ENCODE data around the gene MTERF1. TPM values are rescaled to one million over a fixed set of nuclear protein-coding genes. Genes with fewer than 3 reads are reported as not detected.

The MTERF1 gene
- total RNA-seq, 2 experiments from 2014 or later = 15.4 to 15.6 TPM

GRCh38 chr7:91843831-91844230 is 36.7 kb downstream of the MTERF1 start:
- H3K27me3 Mint-ChIP-seq = no peaks in the 10 kb centered on the region
- CTCF ChIA-PET = interaction anchor here (0.6 kb wide), 1 partner anchor 113 kb away, joined by 3 read pairs; no protein-coding TSS in a partner anchor
- no peaks in the 10 kb centered on the region for H3K4me1 Mint-ChIP-seq
- POLR2A ChIA-PET = no interaction called here
- DNase-seq = no peak
- H3K9me3 Mint-ChIP-seq = peaks cover 3% of the 10 kb centered on the region
- no peak overlapping the region for H3K4me3 Mint-ChIP-seq
- H3K27ac Mint-ChIP-seq = no peak overlapping the region
- no peaks in the 10 kb centered on the region for H3K36me3 Mint-ChIP-seq (ENCODE audit: low read depth)

- Mint-ChIP-seq H3K27ac (no peak overlapping the region), H3K36me3 (ENCODE audit: low read depth) (no peaks in the 10 kb centered on the region), H3K4me1 (no peaks in the 10 kb centered on the region), H3K4me3 (no peak overlapping the region), H3K27me3 (no peaks in the 10 kb centered on the region), H3K9me3 (peaks cover 3% of the 10 kb centered on the region)
- POLR2A ChIA-PET = no interaction called here
- CTCF ChIA-PET = no interaction called here
- no peak for DNase-seq
Measured at GRCh38 chr7:91838439-91838838, 42.1 kb downstream of the MTERF1 start.

GRCh38 chr7:91837397-91838070 is 43.0 kb downstream of the MTERF1 start:
- no peaks in the 10 kb centered on the region for H3K27me3 Mint-ChIP-seq
- CTCF ChIA-PET = no interaction called here
- no peaks in the 10 kb centered on the region for H3K4me1 Mint-ChIP-seq
- H3K36me3 Mint-ChIP-seq (ENCODE audit: low read depth) = no peaks in the 10 kb centered on the region
- no peak overlapping the region for H3K4me3 Mint-ChIP-seq
- H3K27ac Mint-ChIP-seq = no peak overlapping the region
- no peak for DNase-seq
- H3K9me3 Mint-ChIP-seq = peaks cover 3% of the 10 kb centered on the region
- POLR2A ChIA-PET = no interaction called here

- no peak for DNase-seq
- ChIA-PET CTCF (no interaction called here), POLR2A (no interaction called here)
- no peak overlapping the region for H3K27ac Mint-ChIP-seq
- no peaks in the 10 kb centered on the region for H3K9me3 Mint-ChIP-seq
- no peaks in the 10 kb centered on the region for H3K27me3 Mint-ChIP-seq
- no peaks in the 10 kb centered on the region for H3K36me3 Mint-ChIP-seq (ENCODE audit: low read depth)
- no peak overlapping the region for H3K4me3 Mint-ChIP-seq
- no peaks in the 10 kb centered on the region for H3K4me1 Mint-ChIP-seq
Measured at GRCh38 chr7:91835826-91836368, 44.6 kb downstream of the MTERF1 start.

GRCh38 chr7:91835091-91835825 is 45.2 kb downstream of the MTERF1 start:
- Mint-ChIP-seq H3K9me3 (no peaks in the 10 kb centered on the region), H3K27ac (no peak overlapping the region), H3K4me1 (no peaks in the 10 kb centered on the region), H3K4me3 (no peak overlapping the region), H3K27me3 (no peaks in the 10 kb centered on the region), H3K36me3 (ENCODE audit: low read depth) (no peaks in the 10 kb centered on the region)
- POLR2A ChIA-PET = no interaction called here
- CTCF ChIA-PET = no interaction called here
- no peak for DNase-seq

GRCh38 chr7:91832493-91833045 is 47.9 kb downstream of the MTERF1 start:
- no peaks in the 10 kb centered on the region for H3K36me3 Mint-ChIP-seq (ENCODE audit: low read depth)
- H3K27me3 Mint-ChIP-seq = no peaks in the 10 kb centered on the region
- no peaks in the 10 kb centered on the region for H3K9me3 Mint-ChIP-seq
- POLR2A ChIA-PET = no interaction called here
- no peaks in the 10 kb centered on the region for H3K4me1 Mint-ChIP-seq
- no peak overlapping the region for H3K4me3 Mint-ChIP-seq
- CTCF ChIA-PET = interaction anchor here (0.6 kb wide), 1 partner anchor 735 kb away, joined by 4 read pairs; no protein-coding TSS in a partner anchor
- H3K27ac Mint-ChIP-seq = no peak overlapping the region
- DNase-seq = no peak

GRCh38 chr7:91827169-91827568 is 53.3 kb downstream of the MTERF1 start:
- Mint-ChIP-seq H3K27ac (no peak overlapping the region), H3K9me3 (no peaks in the 10 kb centered on the region), H3K36me3 (ENCODE audit: low read depth) (no peaks in the 10 kb centered on the region), H3K4me1 (no peaks in the 10 kb centered on the region), H3K27me3 (no peaks in the 10 kb centered on the region), H3K4me3 (no peak overlapping the region)
- ChIA-PET POLR2A (no interaction called here), CTCF (no interaction called here)
- no peak for DNase-seq

- no peaks in the 10 kb centered on the region for H3K27me3 Mint-ChIP-seq
- H3K36me3 Mint-ChIP-seq (ENCODE audit: low read depth) = no peaks in the 10 kb centered on the region
- no peaks in the 10 kb centered on the region for H3K4me1 Mint-ChIP-seq
- DNase-seq = no peak
- H3K4me3 Mint-ChIP-seq = no peak overlapping the region
- ChIA-PET CTCF (interaction anchor here (1.0 to 1.5 kb wide), 2 partner anchors 54 to 621 kb away, joined by 3 to 4 read pairs; partner anchors contain the start of genes GATAD1 and MTERF1), POLR2A (no interaction called here)
- H3K9me3 Mint-ChIP-seq = no peaks in the 10 kb centered on the region
- H3K27ac Mint-ChIP-seq = no peak overlapping the region
Measured at GRCh38 chr7:91826377-91826776, 54.1 kb downstream of the MTERF1 start.

GRCh38 chr7:91824201-91824600 is 56.3 kb downstream of the MTERF1 start:
- Mint-ChIP-seq H3K9me3 (no peaks in the 10 kb centered on the region), H3K27ac (no peak overlapping the region), H3K4me1 (no peaks in the 10 kb centered on the region), H3K4me3 (no peak overlapping the region), H3K36me3 (ENCODE audit: low read depth) (no peaks in the 10 kb centered on the region), H3K27me3 (no peaks in the 10 kb centered on the region)
- ChIA-PET POLR2A (no interaction called here), CTCF (no interaction called here)
- DNase-seq = no peak

Other genes starting within 250 kb of the MTERF1 start
- gene AKAP9, start 60.2 kb upstream of the MTERF1 start, total RNA-seq = 10 to 100 TPM; 32.4 to 41.7 TPM